Mesenchymal stem cell (in vitro differentiated cells and primary cell): Measurements from ENCODE around the gene PSMD8.

Experiments used
- DNase-seq: peaks from one replicate; pipeline ENCODE4 v3.0.0-alpha.2; 2013
- H2AFZ ChIP-seq: one replicate; pipeline ENCODE4 v1.6.1; 2013; ENCODE audit warnings: low read depth, mild to moderate bottlenecking, control low read depth, inconsistent platforms, low read length, moderate library complexity
- H2AK5ac ChIP-seq: 2 replicates; pipeline ENCODE4 v1.6.1; 2013; ENCODE audit warnings: low read length, moderate library complexity, mild to moderate bottlenecking, inconsistent platforms; ENCODE audit not compliant: severe bottlenecking
- H2BK120ac ChIP-seq: one replicate; pipeline ENCODE4 v1.6.1; 2013; ENCODE audit warnings: low read depth, mild to moderate bottlenecking, inconsistent platforms, low read length, moderate library complexity
- H2BK12ac ChIP-seq, 2 experiments: one replicate each; pipeline ENCODE4 v1.6.1; 2013; ENCODE audit warnings: inconsistent platforms in 2 of 2, low read length in 2 of 2, mild to moderate bottlenecking in 2 of 2, moderate library complexity in 2 of 2, control low read depth in 1 of 2
- H2BK15ac ChIP-seq: one replicate; pipeline ENCODE4 v1.6.1; 2013; ENCODE audit warnings: mild to moderate bottlenecking, low read depth, inconsistent platforms; ENCODE audit not compliant: poor library complexity, severe bottlenecking
- H2BK5ac ChIP-seq: 2 replicates; pipeline ENCODE4 v1.6.1; 2013; ENCODE audit warnings: low read depth, mild to moderate bottlenecking, low read length, control low read depth, inconsistent platforms; ENCODE audit not compliant: poor library complexity, severe bottlenecking
- H3K14ac ChIP-seq, 2 experiments: one replicate each; pipeline ENCODE4 v1.6.1; 2013; ENCODE audit warnings: inconsistent platforms in 2 of 2, low read length in 2 of 2, control low read depth in 1 of 2, mild to moderate bottlenecking in 1 of 2, moderate library complexity in 1 of 2
- H3K18ac ChIP-seq, 2 experiments: one replicate each; pipeline ENCODE4 v1.6.1; 2013; ENCODE audit warnings: inconsistent platforms in 2 of 2, low read length in 2 of 2, control low read depth in 1 of 2, low read depth in 1 of 2, mild to moderate bottlenecking in 1 of 2
- H3K23ac ChIP-seq, 2 experiments: one replicate each; pipeline ENCODE4 v1.6.1; 2013; ENCODE audit warnings: inconsistent platforms in 2 of 2, low read length in 2 of 2, mild to moderate bottlenecking in 2 of 2, moderate library complexity in 2 of 2, control low read depth in 1 of 2
- H3K27ac ChIP-seq: 2 replicates; pipeline ENCODE4 v1.5.1; 2013; ENCODE audit warnings: mild to moderate bottlenecking, moderate library complexity, low read length, control low read depth, inconsistent platforms; ENCODE audit not compliant: poor library complexity, severe bottlenecking
- H3K27me3 ChIP-seq, 2 experiments: 2 replicates each; pipeline versions ENCODE4 v1.6.1 to v1.7.0; 2013; ENCODE audit warnings: low read length in 2 of 2, mild to moderate bottlenecking in 2 of 2, moderate library complexity in 2 of 2, control low read depth in 1 of 2, inconsistent platforms in 1 of 2; ENCODE audit not compliant: control insufficient read depth in 1 of 2, insufficient read depth in 1 of 2
- H3K36me3 ChIP-seq, 2 experiments: 2 replicates each; pipeline versions ENCODE4 v1.6.1 to v1.7.0; 2013; ENCODE audit warnings: low read length in 2 of 2, control low read depth in 1 of 2, inconsistent platforms in 1 of 2, low read depth in 1 of 2, mild to moderate bottlenecking in 1 of 2; ENCODE audit not compliant: insufficient read depth in 2 of 2, control insufficient read depth in 1 of 2
- H3K4ac ChIP-seq, 2 experiments: one replicate each; pipeline ENCODE4 v1.6.1; 2013; ENCODE audit warnings: inconsistent platforms in 2 of 2, low read length in 2 of 2, mild to moderate bottlenecking in 2 of 2, moderate library complexity in 2 of 2, control low read depth in 1 of 2, low read depth in 1 of 2
- H3K4me1 ChIP-seq: 2 replicates; pipeline ENCODE4 v1.6.1; 2013; ENCODE audit warnings: low read depth, low read length, control low read depth; ENCODE audit not compliant: control insufficient read depth, insufficient read depth
- H3K4me2 ChIP-seq: 2 replicates; pipeline ENCODE4 v1.6.1; 2013; ENCODE audit warnings: low read length, mild to moderate bottlenecking, inconsistent platforms; ENCODE audit not compliant: poor library complexity, severe bottlenecking
- H3K4me3 ChIP-seq, 2 experiments: 2 replicates each; pipeline versions ENCODE4 v1.5.1 to v1.7.0; 2013; ENCODE audit warnings: low read length in 2 of 2, mild to moderate bottlenecking in 2 of 2, control low read depth in 1 of 2, low read depth in 1 of 2; ENCODE audit not compliant: insufficient read depth in 1 of 2
- H3K79me1 ChIP-seq: replicated peaks from 2 replicates; pipeline ENCODE4 v1.6.1; 2013; ENCODE audit warnings: mild to moderate bottlenecking, control low read depth, low read length, inconsistent platforms; ENCODE audit not compliant: poor library complexity, severe bottlenecking
- H3K9ac ChIP-seq: 2 replicates; pipeline ENCODE4 v1.7.0; 2013; ENCODE audit warnings: mild to moderate bottlenecking, low read length, moderate library complexity
- H3K9me3 ChIP-seq: 2 replicates; pipeline ENCODE4 v1.7.0; 2013; ENCODE audit warnings: mild to moderate bottlenecking, low read length; ENCODE audit not compliant: control insufficient read depth
- H4K8ac ChIP-seq: one replicate; pipeline ENCODE4 v1.6.1; 2013; ENCODE audit warnings: inconsistent platforms, mild to moderate bottlenecking, low read length, moderate library complexity
- H4K91ac ChIP-seq: one replicate; pipeline ENCODE4 v1.6.1; 2013; ENCODE audit warnings: mild to moderate bottlenecking, low read length, inconsistent platforms
- WGBS: methylation state at CpG from one replicate; pipeline ENCODE4 v1.1.7; 2013; ENCODE audit warnings: mixed read lengths; 5-methylcytosine and 5-hydroxymethylcytosine counted together

The PSMD8 gene

DNA sequence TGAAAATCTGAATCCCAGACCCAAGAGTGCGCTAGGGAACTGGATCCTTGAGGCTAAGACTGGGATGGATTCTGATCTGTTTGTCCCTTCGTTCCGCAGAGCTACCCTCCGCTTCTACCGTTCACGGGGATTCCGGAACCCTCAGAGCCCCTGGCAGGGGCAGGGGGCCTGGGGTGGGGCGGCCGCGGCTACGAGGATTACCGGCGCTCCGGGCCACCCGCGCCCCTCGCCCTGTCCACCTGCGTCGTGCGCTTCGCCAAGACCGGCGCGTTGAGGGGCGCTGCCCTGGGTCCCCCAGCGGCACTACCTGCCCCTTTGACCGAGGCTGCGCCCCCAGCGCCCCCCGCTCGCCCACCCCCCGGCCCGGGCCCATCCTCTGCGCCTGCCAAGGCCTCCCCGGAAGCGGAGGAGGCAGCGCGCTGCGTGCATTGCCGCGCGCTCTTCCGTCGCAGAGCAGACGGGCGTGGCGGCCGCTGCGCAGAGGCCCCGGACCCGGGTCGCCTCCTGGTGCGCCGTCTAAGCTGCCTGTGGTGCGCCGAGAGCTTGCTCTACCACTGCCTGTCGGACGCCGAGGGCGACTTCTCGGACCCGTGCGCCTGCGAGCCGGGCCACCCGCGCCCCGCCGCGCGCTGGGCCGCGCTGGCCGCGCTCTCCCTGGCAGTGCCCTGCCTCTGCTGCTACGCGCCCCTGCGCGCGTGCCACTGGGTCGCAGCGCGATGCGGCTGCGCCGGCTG is 21.2 kb downstream of the PSMD8 start:
- peaks cover 28 to 39% of the 10 kb centered on the region in 2 experiments for H3K36me3 ChIP-seq
- no peak overlapping the region for H2BK5ac ChIP-seq
- H2BK12ac ChIP-seq, result no peak overlapping the region
- H4K91ac ChIP-seq, result no peak overlapping the region
- no peak overlapping the region for H2BK120ac ChIP-seq
- DNase-seq, result no peak
- no peak overlapping the region for H2BK15ac ChIP-seq
- H2AFZ ChIP-seq, result no peak overlapping the region
- no peak overlapping the region for H2AK5ac ChIP-seq
- no peak overlapping the region for H3K4me2 ChIP-seq
- peaks cover 8% of the 10 kb centered on the region for H3K79me1 ChIP-seq
- H4K8ac ChIP-seq, result no peak overlapping the region
- no peaks in the 10 kb centered on the region for H3K9me3 ChIP-seq
- H3K27me3 ChIP-seq, result peaks cover 0 to 8% of the 10 kb centered on the region in 2 experiments
- no peak overlapping the region for H3K18ac ChIP-seq
- H3K9ac ChIP-seq, result no peak overlapping the region
- no peak overlapping the region for H3K27ac ChIP-seq
- no peak overlapping the region for H3K4ac ChIP-seq
- WGBS, result 99% methylated on average over 86 of the region's 86 CpGs
- no peak overlapping the region for H3K23ac ChIP-seq
- H3K14ac ChIP-seq, result no peak overlapping the region
- no peak overlapping the region for H3K4me3 ChIP-seq
- H3K4me1 ChIP-seq, result peaks cover 17% of the 10 kb centered on the region

DNA sequence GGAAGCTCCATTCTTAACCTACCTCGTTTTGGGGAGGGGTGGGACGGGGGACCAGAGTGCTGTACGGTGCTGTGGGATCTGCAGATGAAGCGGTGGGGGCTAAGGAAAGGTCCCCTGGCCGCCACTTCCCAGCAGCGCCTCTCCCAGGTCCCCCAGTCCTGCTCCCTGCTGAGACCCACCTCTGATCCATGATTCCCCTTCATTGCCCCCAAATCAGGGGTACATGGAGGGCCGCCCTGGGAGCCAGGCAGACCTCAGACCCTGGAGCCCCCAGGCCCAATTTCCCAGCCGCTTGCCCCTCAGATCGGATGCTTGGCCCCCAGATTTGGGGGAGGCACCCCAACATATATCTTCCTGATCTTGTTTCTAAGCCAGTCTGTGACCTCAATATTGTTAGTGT is 24.7 kb downstream of the PSMD8 start:
- no peak overlapping the region for H2BK5ac ChIP-seq
- H2AK5ac ChIP-seq, result no peak overlapping the region
- H3K4me1 ChIP-seq, result peaks cover 15% of the 10 kb centered on the region
- peak overlapping the region; percentile 24 for H2BK120ac ChIP-seq
- H3K4me2 ChIP-seq, result no peak overlapping the region
- peak overlapping the region in 1 of 2 experiments; percentile 5 for H3K18ac ChIP-seq
- H3K27ac ChIP-seq, result no peak overlapping the region
- H2AFZ ChIP-seq, result no peak overlapping the region
- no peak overlapping the region for H3K4me3 ChIP-seq
- H3K4ac ChIP-seq, result no peak overlapping the region
- H3K14ac ChIP-seq, result no peak overlapping the region
- WGBS, result 68% methylated on average over 8 of the region's 9 CpGs
- H3K9ac ChIP-seq, result no peak overlapping the region
- H3K9me3 ChIP-seq, result no peaks in the 10 kb centered on the region
- H2BK12ac ChIP-seq, result no peak overlapping the region
- no peak overlapping the region for H3K23ac ChIP-seq
- peaks cover 5 to 24% of the 10 kb centered on the region in 2 experiments for H3K36me3 ChIP-seq
- DNase-seq, result no peak
- H4K8ac ChIP-seq, result peak overlapping the region; percentile 45
- H2BK15ac ChIP-seq, result peak overlapping the region; percentile 65
- no peak overlapping the region for H4K91ac ChIP-seq
- peaks cover 7% of the 10 kb centered on the region for H3K79me1 ChIP-seq
- H3K27me3 ChIP-seq, result peaks cover 0 to 8% of the 10 kb centered on the region in 2 experiments

DNA sequence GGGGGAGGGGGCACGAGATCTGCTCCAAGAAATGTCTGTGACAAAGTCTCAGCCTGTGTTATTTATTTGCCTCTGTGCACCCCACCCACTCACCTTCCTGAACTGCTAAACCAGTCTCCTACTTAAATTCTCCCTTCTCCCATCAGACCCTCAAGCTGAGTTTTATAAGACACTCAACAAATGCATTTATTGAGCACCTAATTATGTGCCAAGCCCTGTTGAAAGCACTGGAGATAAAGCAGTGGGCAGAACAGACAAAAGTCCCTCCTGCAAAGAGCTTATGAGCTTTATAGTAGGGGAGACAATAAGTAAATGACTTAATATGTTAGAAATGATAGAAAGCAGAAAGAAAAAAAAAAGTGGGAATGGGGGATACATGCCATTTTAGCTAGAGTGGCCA is 25.2 kb downstream of the PSMD8 start:
- Histone ChIP-seq H2AFZ (no peak overlapping the region), H4K91ac (no peak overlapping the region), H3K23ac (no peak overlapping the region), H3K4ac (no peak overlapping the region), H4K8ac (no peak overlapping the region), H2BK120ac (no peak overlapping the region), H2BK12ac (no peak overlapping the region), H3K79me1 (peaks cover 8% of the 10 kb centered on the region), H2AK5ac (no peak overlapping the region), H3K27ac (no peak overlapping the region), H3K4me1 (peaks cover 16% of the 10 kb centered on the region), H2BK5ac (no peak overlapping the region), H2BK15ac (peak overlapping the region; percentile 65), H3K18ac (peak overlapping the region in 1 of 2 experiments; percentile 5), H3K9me3 (no peaks in the 10 kb centered on the region), H3K4me2 (no peak overlapping the region), H3K36me3 (peaks cover 4 to 19% of the 10 kb centered on the region in 2 experiments), H3K9ac (no peak overlapping the region), H3K14ac (no peak overlapping the region), H3K27me3 (peaks cover 0 to 8% of the 10 kb centered on the region in 2 experiments), H3K4me3 (no peak overlapping the region)
- DNase-seq, result no peak
- WGBS, result 91% methylated on average over 1 of the region's 1 CpG

DNA sequence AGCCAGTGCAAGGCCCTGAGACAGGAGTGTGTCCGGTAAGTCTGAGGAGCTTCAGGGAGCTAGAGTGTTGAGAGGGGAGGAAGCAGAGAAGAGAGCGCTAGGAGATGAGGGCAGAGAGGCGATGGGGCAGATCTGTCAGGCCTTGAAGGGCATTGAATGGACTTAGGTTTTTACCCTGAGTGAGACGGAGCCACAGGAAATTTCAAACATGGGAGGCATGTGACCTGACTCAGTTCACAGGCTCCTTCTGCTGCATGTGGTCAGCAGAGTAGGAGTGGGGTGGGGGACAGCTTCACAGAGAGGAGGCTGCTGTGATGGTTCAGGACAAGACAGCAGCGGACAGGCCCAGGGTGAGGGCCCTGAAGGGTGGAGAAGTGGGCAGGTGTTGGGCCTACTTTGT is 26.0 kb downstream of the PSMD8 start:
- Histone ChIP-seq H3K4me2 (no peak overlapping the region), H2AK5ac (no peak overlapping the region), H2BK12ac (no peak overlapping the region), H3K4ac (no peak overlapping the region), H3K23ac (no peak overlapping the region), H3K4me3 (no peak overlapping the region), H2BK120ac (no peak overlapping the region), H2BK15ac (no peak overlapping the region), H2BK5ac (no peak overlapping the region), H3K36me3 (peaks cover 8 to 19% of the 10 kb centered on the region in 2 experiments), H2AFZ (no peak overlapping the region), H3K9ac (no peak overlapping the region), H3K27me3 (peaks cover 0 to 5% of the 10 kb centered on the region in 2 experiments), H3K18ac (peak overlapping the region; percentile 38 to 58), H3K4me1 (peaks cover 18% of the 10 kb centered on the region), H3K79me1 (peaks cover 14% of the 10 kb centered on the region), H4K8ac (no peak overlapping the region), H3K9me3 (no peaks in the 10 kb centered on the region), H4K91ac (no peak overlapping the region), H3K27ac (no peak overlapping the region), H3K14ac (no peak overlapping the region)
- peak; percentile 55 for DNase-seq
- WGBS, result 69% methylated on average over 5 of the region's 5 CpGs
